Left lung (tissue), 10 donors: Measurements from ENCODE around the gene CATSPERB. TPM values are rescaled to one million over a fixed set of nuclear protein-coding genes. Genes with fewer than 3 reads are reported as not detected.

Source experiments
- ATAC-seq: fragments of 200-7000 bp; cut with Tn5 transposase; one replicate; pipeline ENCODE4 v1.9.1; 2020; ENCODE audit warnings: moderate library complexity
- DNase-seq, 4 donors: peaks; one replicate each; pipeline ENCODE4 v3.0.0-alpha.2; 2013 to 2020
- H3K27ac ChIP-seq, 2 donors: fragments of 200-600 bp; sonication (generic) in 1 of 2; one replicate each; pipeline versions ENCODE4 v1.5.0 to v1.8.0; 2020 to 2021
- H3K27me3 ChIP-seq, 2 donors: fragments of 200-600 bp; sonication (generic) in 1 of 2; one replicate each; pipeline versions ENCODE4 v1.5.0 to v1.8.0; 2020 to 2021
- H3K36me3 ChIP-seq, 2 donors: fragments of 200-600 bp; sonication (generic) in 1 of 2; one replicate each; pipeline versions ENCODE4 v1.5.0 to v1.8.0; 2020 to 2021
- H3K4me1 ChIP-seq, 2 donors: fragments of 200-600 bp; one replicate each; pipeline ENCODE4 v1.8.0; 2021
- H3K4me3 ChIP-seq, 2 donors: fragments of 200-600 bp; sonication (generic) in 1 of 2; one replicate each; pipeline versions ENCODE4 v1.5.0 to v1.8.0; 2020 to 2021; ENCODE audit warnings: mild to moderate bottlenecking in 1 of 2
- H3K9me3 ChIP-seq, 2 donors: fragments of 200-600 bp; sonication (generic) in 1 of 2; one replicate each; pipeline versions ENCODE4 v1.5.0 to v1.8.0; 2020 to 2021
- intact Hi-C, 2 donors: fragments of 100-400 bp; cut with DNase I; formaldehyde crosslinking; loops; one replicate each; pipeline versions ENCODE4 v1.11.2 to v1.14.2; 2022
- polyA plus RNA-seq, 6 donors: library from polyadenylated mRNA; unstranded; fragments of 120-200 nt; gene quantifications; one replicate each; pipeline ENCODE4 v1.2.1, GENCODE V29; 2013; ENCODE audit not compliant: insufficient read length in 6 of 6
- total RNA-seq, 2 donors: library from RNA; stranded (reverse); fragmentation: NEBNext Ultra II Directional; extraction: Animal tissue kit (Norgen Biotek cat#: 25700); gene quantifications; one replicate each; pipeline ENCODE4 v1.2.1, GENCODE V29; 2021
- TF ChIP-seq, protein P1 (sequence below), 2 donors: fragments of 200-600 bp; sonication (generic) in 1 of 2; IDR thresholded peaks; one replicate each; pipeline versions ENCODE4 v1.5.0 to v1.8.0; 2021; ENCODE audit warnings: antibody characterized with exemption in 2 of 2
- donor health status: DM: no; HTN: yes; CAD: no.
- donor health status: DM: no; HTN: no; CAD: no.

Gene CATSPERB
- total and polyA plus RNA-seq, 8 donors: 0.83 to 3.6 (median 1.6) TPM

DNA sequence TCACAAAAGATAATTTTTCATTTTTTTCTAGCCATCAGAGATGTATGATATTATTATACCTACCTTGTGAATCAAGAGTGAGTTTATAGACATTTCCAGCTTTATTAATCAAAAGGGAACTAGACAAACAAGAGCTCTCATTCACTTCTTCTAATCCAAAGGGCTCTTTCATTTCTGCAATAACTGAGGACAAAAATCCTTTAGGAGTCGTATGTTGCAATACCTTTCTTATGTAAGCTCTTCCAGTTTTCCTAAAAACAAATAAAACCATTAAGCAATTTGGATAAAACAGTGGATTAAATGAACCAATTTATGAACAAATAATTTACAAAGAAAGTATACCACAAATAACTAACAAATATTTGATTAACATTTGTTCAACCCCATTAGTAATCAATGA is 107.1 kb downstream of the CATSPERB start:
- H3K36me3 ChIP-seq: no peaks in the 10 kb centered on the region
- DNase-seq (no peak), ATAC-seq (no peak)
- H3K4me1 ChIP-seq: no peaks in the 10 kb centered on the region
- no peak overlapping the region for H3K4me3 ChIP-seq
- TF ChIP-seq, protein P1, sequence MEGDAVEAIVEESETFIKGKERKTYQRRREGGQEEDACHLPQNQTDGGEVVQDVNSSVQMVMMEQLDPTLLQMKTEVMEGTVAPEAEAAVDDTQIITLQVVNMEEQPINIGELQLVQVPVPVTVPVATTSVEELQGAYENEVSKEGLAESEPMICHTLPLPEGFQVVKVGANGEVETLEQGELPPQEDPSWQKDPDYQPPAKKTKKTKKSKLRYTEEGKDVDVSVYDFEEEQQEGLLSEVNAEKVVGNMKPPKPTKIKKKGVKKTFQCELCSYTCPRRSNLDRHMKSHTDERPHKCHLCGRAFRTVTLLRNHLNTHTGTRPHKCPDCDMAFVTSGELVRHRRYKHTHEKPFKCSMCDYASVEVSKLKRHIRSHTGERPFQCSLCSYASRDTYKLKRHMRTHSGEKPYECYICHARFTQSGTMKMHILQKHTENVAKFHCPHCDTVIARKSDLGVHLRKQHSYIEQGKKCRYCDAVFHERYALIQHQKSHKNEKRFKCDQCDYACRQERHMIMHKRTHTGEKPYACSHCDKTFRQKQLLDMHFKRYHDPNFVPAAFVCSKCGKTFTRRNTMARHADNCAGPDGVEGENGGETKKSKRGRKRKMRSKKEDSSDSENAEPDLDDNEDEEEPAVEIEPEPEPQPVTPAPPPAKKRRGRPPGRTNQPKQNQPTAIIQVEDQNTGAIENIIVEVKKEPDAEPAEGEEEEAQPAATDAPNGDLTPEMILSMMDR (IDR thresholded peaks at IDR 0.05): no peak
- H3K27me3 ChIP-seq: no peaks in the 10 kb centered on the region
- intact Hi-C loops: no loop called here
- no peaks in the 10 kb centered on the region for H3K9me3 ChIP-seq
- H3K27ac ChIP-seq: no peak overlapping the region

DNA sequence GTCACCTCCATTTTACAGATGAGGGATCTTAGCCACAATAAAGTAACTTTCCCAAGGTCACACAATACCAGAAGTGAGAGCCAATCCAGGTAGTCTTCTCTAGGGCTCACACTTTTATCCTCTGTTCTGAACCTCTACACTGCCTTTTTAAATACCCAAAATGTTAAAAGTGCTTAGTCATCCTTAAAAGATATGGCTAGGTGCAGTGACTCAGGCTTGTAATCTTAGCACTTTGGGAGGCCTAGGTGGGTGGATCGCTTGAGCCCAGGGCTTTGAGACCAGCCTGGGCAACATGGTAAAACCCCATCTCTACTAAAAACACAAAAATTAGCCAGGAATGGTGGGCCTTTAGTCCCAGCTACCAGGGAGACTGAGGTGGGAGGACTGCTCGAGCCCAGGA is 117.7 kb downstream of the CATSPERB start:
- no peaks in the 10 kb centered on the region for H3K9me3 ChIP-seq
- ATAC-seq (no peak), DNase-seq (no peak)
- no peak overlapping the region for H3K27ac ChIP-seq
- H3K4me1 ChIP-seq: no peaks in the 10 kb centered on the region
- no peak overlapping the region for H3K4me3 ChIP-seq
- TF ChIP-seq, protein P1 (IDR thresholded peaks at IDR 0.05): no peak
- H3K36me3 ChIP-seq: no peaks in the 10 kb centered on the region
- no peaks in the 10 kb centered on the region for H3K27me3 ChIP-seq
- intact Hi-C loops: no loop called here

DNA sequence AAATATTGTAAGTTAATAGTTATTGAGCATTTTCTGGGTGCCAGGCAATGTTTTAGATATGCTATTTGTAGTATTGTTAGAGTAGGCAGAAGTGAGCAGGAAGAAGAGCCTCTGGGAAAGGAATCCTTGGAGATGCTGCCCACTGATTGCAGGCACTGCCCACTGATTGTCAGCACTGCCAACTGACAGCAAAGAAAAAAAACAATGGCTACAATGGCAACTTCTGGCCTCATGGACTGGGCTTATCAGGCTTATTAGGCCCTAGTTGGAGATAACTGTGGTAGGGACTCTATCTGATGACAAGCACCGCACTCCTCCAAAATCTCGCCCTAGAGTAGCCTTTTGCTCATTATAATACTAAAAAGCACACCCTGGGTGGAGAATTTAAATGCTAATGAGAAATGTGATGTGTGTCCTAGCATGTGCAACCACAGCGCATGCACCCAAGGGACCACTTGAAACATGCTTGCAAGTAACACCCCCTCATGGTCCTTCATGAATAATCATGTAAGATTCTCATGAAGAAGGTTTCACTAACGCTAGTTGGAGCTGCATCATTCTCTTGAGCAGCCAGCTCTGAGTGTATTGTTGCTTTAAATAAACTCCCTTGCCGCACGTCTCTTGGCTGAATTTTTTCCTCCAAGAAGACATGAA is 118.3 kb downstream of the CATSPERB start:
- DNase-seq: no peak
- no peaks in the 10 kb centered on the region for H3K36me3 ChIP-seq
- intact Hi-C loops: no loop called here
- no peak for ATAC-seq
- H3K9me3 ChIP-seq: no peaks in the 10 kb centered on the region
- TF ChIP-seq, protein P1 (IDR thresholded peaks at IDR 0.05): no peak
- no peaks in the 10 kb centered on the region for H3K4me1 ChIP-seq
- no peak overlapping the region for H3K4me3 ChIP-seq
- no peaks in the 10 kb centered on the region for H3K27me3 ChIP-seq
- no peak overlapping the region for H3K27ac ChIP-seq

DNA sequence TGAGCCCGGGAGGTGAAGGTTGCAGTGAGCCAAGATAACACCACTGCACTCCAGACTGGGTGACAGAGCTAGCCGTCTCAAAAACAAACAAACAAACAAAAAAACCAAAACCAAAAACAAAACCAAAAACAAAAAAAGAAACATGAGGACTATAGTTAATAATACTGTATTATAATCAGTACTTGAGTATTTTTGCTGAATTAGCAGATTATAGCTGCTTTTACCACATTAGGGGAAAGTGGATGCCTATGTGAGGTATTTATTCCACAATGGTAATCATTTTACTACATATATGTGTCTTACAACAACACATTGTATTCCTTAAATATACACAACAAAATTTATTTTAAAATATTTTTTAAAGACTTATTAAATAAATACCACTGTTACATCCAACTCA is 120.4 kb downstream of the CATSPERB start:
- Histone ChIP-seq H3K27me3 (no peaks in the 10 kb centered on the region), H3K4me1 (no peaks in the 10 kb centered on the region), H3K9me3 (no peaks in the 10 kb centered on the region), H3K36me3 (no peaks in the 10 kb centered on the region), H3K4me3 (no peak overlapping the region), H3K27ac (no peak overlapping the region)
- no peak for DNase-seq
- intact Hi-C loops: no loop called here
- no peak for ATAC-seq
- TF ChIP-seq, protein P1 (IDR thresholded peaks at IDR 0.05): no peak

DNA sequence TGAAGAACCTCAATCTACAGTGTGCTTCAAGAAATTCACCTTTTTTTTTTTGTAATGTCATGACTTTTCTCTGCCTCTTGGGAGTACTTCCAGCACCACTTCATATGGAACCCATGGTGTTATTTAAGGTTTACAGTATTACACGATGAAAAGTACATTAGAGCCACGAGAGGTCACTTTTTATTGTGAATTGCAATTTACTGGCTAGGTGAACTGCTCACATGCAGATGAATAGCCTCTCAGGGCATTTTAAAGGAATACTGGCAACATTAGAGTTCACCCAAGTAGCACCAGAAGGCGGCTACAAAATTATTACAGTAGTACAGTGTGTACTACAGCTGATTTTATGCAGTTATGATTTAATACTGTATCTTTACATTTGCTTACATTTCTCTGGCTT is 122.7 kb downstream of the CATSPERB start:
- ATAC-seq: no peak
- intact Hi-C loops: no loop called here
- Histone ChIP-seq H3K9me3 (no peaks in the 10 kb centered on the region), H3K4me1 (no peaks in the 10 kb centered on the region), H3K27me3 (no peaks in the 10 kb centered on the region), H3K4me3 (no peak overlapping the region), H3K36me3 (no peaks in the 10 kb centered on the region), H3K27ac (no peak overlapping the region)
- TF ChIP-seq, protein P1 (IDR thresholded peaks at IDR 0.05): no peak
- DNase-seq: no peak
